HG03159 (cell line): Measurements from ENCODE around the gene TNNI3.
A peak's percentile ranks its signal among the peaks of the same experiment; 100 is the strongest.
"Not testable (repeated sequence)": the region's sequence is repeated elsewhere in the genome, so short reads cannot be mapped to it uniquely, and the experiment has no call there.

Source experiments
- ATAC-seq: cut with Tn5 transposase; IDR thresholded peaks from one replicate; pipeline ENCODE4 v1.9.1; 2021; ENCODE audit warnings: mild to moderate bottlenecking, moderate library complexity; ENCODE audit not compliant: unreplicated experiment

Gene TNNI3

GRCh38 chr19:55173186-55173713, 15.7 kb upstream of the TNNI3 start:
- no peak for ATAC-seq

- no peak for ATAC-seq
These were observed 15.2 kb upstream of the TNNI3 start for GRCh38 chr19:55172741-55173140.

- not testable (repeated sequence) for ATAC-seq
These were observed 14.8 kb upstream of the TNNI3 start for GRCh38 chr19:55172318-55172717.

GRCh38 chr19:55171440-55171839, 13.9 kb upstream of the TNNI3 start:
- ATAC-seq = no peak

GRCh38 chr19:55169136-55169535, 11.6 kb upstream of the TNNI3 start:
- no peak for ATAC-seq

GRCh38 chr19:55166530-55167268, 9.2 kb upstream of the TNNI3 start, which contains the start of gene DNAAF3:
TSS of gene DNAAF3 (minus strand) at chr19:55166613. CDS start at chr19:55166413, 200 bp downstream.
- ATAC-seq = peak; percentile 82

- ATAC-seq = peak; percentile 10
These were observed 8.5 kb upstream of the TNNI3 start for GRCh38 chr19:55165952-55166529.

- no peak for ATAC-seq
These were observed 4.2 kb upstream of the TNNI3 start for GRCh38 chr19:55161571-55162322.

- no peak for ATAC-seq
These were observed 3.4 kb upstream of the TNNI3 start for GRCh38 chr19:55160986-55161365.

GRCh38 chr19:55160128-55160985, 2.8 kb upstream of the TNNI3 start:
- peak; percentile 86 for ATAC-seq

- no peak for ATAC-seq
These were observed 1.6 kb upstream of the TNNI3 start for GRCh38 chr19:55158848-55159749.

GRCh38 chr19:55158423-55158822, 891 bp upstream of the TNNI3 start:
- ATAC-seq = no peak

- ATAC-seq = no peak
These were observed 1.1 kb downstream of the TNNI3 start for GRCh38 chr19:55156202-55157063.

GRCh38 chr19:55155784-55156183, 1.7 kb downstream of the TNNI3 start:
- ATAC-seq = not testable (repeated sequence)

- ATAC-seq = no peak
These were observed 3.8 kb downstream of the TNNI3 start for GRCh38 chr19:55153652-55154264.

- ATAC-seq = no peak
These were observed 5.5 kb downstream of the TNNI3 start for GRCh38 chr19:55152017-55152416.

GRCh38 chr19:55149078-55150003, 8.2 kb downstream of the TNNI3 start, which contains the start of gene TNNT1:
TSS of gene TNNT1 (minus strand) at chr19:55149206. CDS start at chr19:55147157, 2,049 bp downstream.
- no peak for ATAC-seq
